ENCODE measurements around the gene NMNAT1.
A peak's percentile ranks its signal among the peaks of the same experiment; 100 is the strongest.

NMNAT1 gene

GRCh38 chr1:9942939-9943788 is at the start of gene NMNAT1, which contains the start of gene LZIC:
TSS of gene NMNAT1 (plus strand) at chr1:9943475. CDS start at chr1:9972074, 28,599 bp downstream.
TSS of gene LZIC (minus strand) at chr1:9943391. CDS start at chr1:9936619, 6,772 bp downstream.
- Histone ChIP-seq H3K27ac (ENCODE audit: poor library complexity, severe bottlenecking) (peak within 1 kb of the TSS; percentile 92), H3K4me1 (ENCODE audit: insufficient read depth, poor library complexity, severe bottlenecking) (peaks cover 4% of the 10 kb centered on the region), H3K9me3 (ENCODE audit: severe bottlenecking) (no peaks in the 10 kb centered on the region), H3K4me3 (ENCODE audit: severe bottlenecking) (peak within 1 kb of the TSS; percentile 58), H3K36me3 (ENCODE audit: low read depth) (peaks cover 23% of the 10 kb centered on the region), H3K27me3 (ENCODE audit: insufficient read depth, poor library complexity, severe bottlenecking) (no peaks in the 10 kb centered on the region)
- TF ChIP-seq, protein P1, sequence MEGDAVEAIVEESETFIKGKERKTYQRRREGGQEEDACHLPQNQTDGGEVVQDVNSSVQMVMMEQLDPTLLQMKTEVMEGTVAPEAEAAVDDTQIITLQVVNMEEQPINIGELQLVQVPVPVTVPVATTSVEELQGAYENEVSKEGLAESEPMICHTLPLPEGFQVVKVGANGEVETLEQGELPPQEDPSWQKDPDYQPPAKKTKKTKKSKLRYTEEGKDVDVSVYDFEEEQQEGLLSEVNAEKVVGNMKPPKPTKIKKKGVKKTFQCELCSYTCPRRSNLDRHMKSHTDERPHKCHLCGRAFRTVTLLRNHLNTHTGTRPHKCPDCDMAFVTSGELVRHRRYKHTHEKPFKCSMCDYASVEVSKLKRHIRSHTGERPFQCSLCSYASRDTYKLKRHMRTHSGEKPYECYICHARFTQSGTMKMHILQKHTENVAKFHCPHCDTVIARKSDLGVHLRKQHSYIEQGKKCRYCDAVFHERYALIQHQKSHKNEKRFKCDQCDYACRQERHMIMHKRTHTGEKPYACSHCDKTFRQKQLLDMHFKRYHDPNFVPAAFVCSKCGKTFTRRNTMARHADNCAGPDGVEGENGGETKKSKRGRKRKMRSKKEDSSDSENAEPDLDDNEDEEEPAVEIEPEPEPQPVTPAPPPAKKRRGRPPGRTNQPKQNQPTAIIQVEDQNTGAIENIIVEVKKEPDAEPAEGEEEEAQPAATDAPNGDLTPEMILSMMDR (IDR thresholded peaks at IDR 0.05; ENCODE audit: poor library complexity, severe bottlenecking), result no peak
- peak; percentile 90 for DNase-seq (ENCODE audit: low spot score)
- ATAC-seq (ENCODE audit: low read depth), result peak; percentile 96

GRCh38 chr1:9894115-9894514 is 49.2 kb upstream of the NMNAT1 start:
- Histone ChIP-seq H3K36me3 (ENCODE audit: low read depth) (0 out of 2 replicates have a peak, but pooled peaks cover 8% of the 10 kb centered on the region), H3K27ac (ENCODE audit: poor library complexity, severe bottlenecking) (peak overlapping the region; percentile 97), H3K27me3 (ENCODE audit: insufficient read depth, poor library complexity, severe bottlenecking) (no peaks in the 10 kb centered on the region), H3K4me3 (ENCODE audit: severe bottlenecking) (no peak overlapping the region), H3K4me1 (ENCODE audit: insufficient read depth, poor library complexity, severe bottlenecking) (peaks cover 59% of the 10 kb centered on the region), H3K9me3 (ENCODE audit: severe bottlenecking) (no peaks in the 10 kb centered on the region)
- no peak for DNase-seq (ENCODE audit: low spot score)
- no peak for ATAC-seq (ENCODE audit: low read depth)
- TF ChIP-seq, protein P1 (IDR thresholded peaks at IDR 0.05; ENCODE audit: poor library complexity, severe bottlenecking), result no peak

GRCh38 chr1:9900142-9901043 is 42.9 kb upstream of the NMNAT1 start:
- Histone ChIP-seq H3K4me3 (ENCODE audit: severe bottlenecking) (no peak overlapping the region), H3K9me3 (ENCODE audit: severe bottlenecking) (no peaks in the 10 kb centered on the region), H3K27me3 (ENCODE audit: insufficient read depth, poor library complexity, severe bottlenecking) (no peaks in the 10 kb centered on the region), H3K27ac (ENCODE audit: poor library complexity, severe bottlenecking) (peak overlapping the region; percentile 82), H3K36me3 (ENCODE audit: low read depth) (no peaks in the 10 kb centered on the region), H3K4me1 (ENCODE audit: insufficient read depth, poor library complexity, severe bottlenecking) (peaks cover 21% of the 10 kb centered on the region)
- TF ChIP-seq, protein P1 (IDR thresholded peaks at IDR 0.05; ENCODE audit: poor library complexity, severe bottlenecking), result no peak
- peak; percentile 28; the same call in 2 of the 3 replicates for ATAC-seq (ENCODE audit: low read depth)
- DNase-seq (ENCODE audit: low spot score), result no peak

GRCh38 chr1:9901148-9902059 is 41.9 kb upstream of the NMNAT1 start:
- peaks cover 21% of the 10 kb centered on the region for H3K4me1 ChIP-seq (ENCODE audit: insufficient read depth, poor library complexity, severe bottlenecking)
- H3K27ac ChIP-seq (ENCODE audit: poor library complexity, severe bottlenecking), result peak overlapping the region; percentile 82
- H3K4me3 ChIP-seq (ENCODE audit: severe bottlenecking), result no peak overlapping the region
- no peak for ATAC-seq (ENCODE audit: low read depth)
- no peak for DNase-seq (ENCODE audit: low spot score)
- H3K36me3 ChIP-seq (ENCODE audit: low read depth), result no peaks in the 10 kb centered on the region; the same call in 1 of the 2 replicates
- H3K9me3 ChIP-seq (ENCODE audit: severe bottlenecking), result no peaks in the 10 kb centered on the region
- no peaks in the 10 kb centered on the region for H3K27me3 ChIP-seq (ENCODE audit: insufficient read depth, poor library complexity, severe bottlenecking)
- TF ChIP-seq, protein P1 (IDR thresholded peaks at IDR 0.05; ENCODE audit: poor library complexity, severe bottlenecking), result no peak

Data from RWPE2 (cell line).